IMR-90 (cell line): ENCODE results near the gene CIDEC.

Experiments
- CEBPB ChIP-seq: IDR thresholded peaks from 2 replicates; pipeline ENCODE4 v1.6.1; 2012; ENCODE audit warnings: low read depth, low read length, improper control_type of control experiment
- CTCF ChIP-seq: conservative IDR thresholded peaks from 2 replicates; pipeline ENCODE4 v1.5.1; 2012; ENCODE audit warnings: mild to moderate bottlenecking, low read depth, low read length, improper control_type of control experiment
- FOS ChIP-seq: fragments of 150-350 bp; IDR thresholded peaks from 2 replicates; pipeline ENCODE4 v1.6.1; 2016; ENCODE audit warnings: low read depth, low read length
- MAFK ChIP-seq: IDR thresholded peaks from 2 replicates; pipeline ENCODE4 v1.6.1; 2012; ENCODE audit warnings: low read depth, low read length, improper control_type of control experiment
- MAZ ChIP-seq: IDR thresholded peaks from 2 replicates; pipeline ENCODE4 v1.6.1; 2012; ENCODE audit warnings: low read depth, mild to moderate bottlenecking, low read length, improper control_type of control experiment, moderate library complexity, borderline replicate concordance
- POLR2A ChIP-seq: IDR thresholded peaks from 2 replicates; pipeline ENCODE4 v1.6.1; 2012; ENCODE audit warnings: mild to moderate bottlenecking, low read depth, low read length
- RFX5 ChIP-seq: IDR thresholded peaks from 2 replicates; pipeline ENCODE4 v1.8.0; 2012; ENCODE audit warnings: low read depth, mild to moderate bottlenecking, low read length, moderate library complexity
- SMC3 ChIP-seq: fragments of 150-350 bp; IDR thresholded peaks from 2 replicates; pipeline ENCODE4 v1.6.1; 2016; ENCODE audit warnings: low read depth, mild to moderate bottlenecking, antibody characterized with exemption, low read length, moderate library complexity
- TF ChIP-seq, protein P1 (sequence below): fragments of 150-350 bp; IDR thresholded peaks from 2 replicates; pipeline ENCODE4 v1.6.1; 2017; ENCODE audit warnings: mild to moderate bottlenecking, antibody characterized with exemption, low read length, low read depth

GRCh38 chr3:9901967-9902366 is 21.9 kb upstream of the CIDEC start:
- TF ChIP-seq RFX5 (no peak), CEBPB (no peak), CTCF (no peak), POLR2A (no peak), FOS (no peak), MAZ (no peak), MAFK (no peak), SMC3 (no peak)
- TF ChIP-seq, protein P1, sequence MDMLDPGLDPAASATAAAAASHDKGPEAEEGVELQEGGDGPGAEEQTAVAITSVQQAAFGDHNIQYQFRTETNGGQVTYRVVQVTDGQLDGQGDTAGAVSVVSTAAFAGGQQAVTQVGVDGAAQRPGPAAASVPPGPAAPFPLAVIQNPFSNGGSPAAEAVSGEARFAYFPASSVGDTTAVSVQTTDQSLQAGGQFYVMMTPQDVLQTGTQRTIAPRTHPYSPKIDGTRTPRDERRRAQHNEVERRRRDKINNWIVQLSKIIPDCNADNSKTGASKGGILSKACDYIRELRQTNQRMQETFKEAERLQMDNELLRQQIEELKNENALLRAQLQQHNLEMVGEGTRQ: no peak
